Brain microvascular endothelial cell (primary cell): ENCODE measurements around the gene ONECUT1.

Experiments used
- DNase-seq: peaks from one replicate; pipeline ENCODE4 v3.0.0-alpha.2; 2020
- H3K27ac ChIP-seq: fragments of 250-450 bp; sonication (Bioruptor Pico); 2 replicates; pipeline ENCODE4 v1.5.1; 2020; ENCODE audit warnings: mild to moderate bottlenecking, moderate library complexity
- H3K27me3 ChIP-seq: fragments of 250-450 bp; sonication (Bioruptor Pico); replicated peaks from 2 replicates; pipeline ENCODE4 v1.5.1; 2020; ENCODE audit warnings: mild to moderate bottlenecking
- H3K36me3 ChIP-seq: fragments of 250-450 bp; sonication (Bioruptor Pico); replicated peaks from 2 replicates; pipeline ENCODE4 v1.5.1; 2020; ENCODE audit warnings: mild to moderate bottlenecking
- H3K4me3 ChIP-seq: 2 replicates; pipeline ENCODE4 v1.5.1; 2011; ENCODE audit warnings: low read depth, mild to moderate bottlenecking, control low read depth, low read length, moderate library complexity
- CTCF ChIP-seq: IDR thresholded peaks from 2 replicates; pipeline ENCODE4 v1.5.1; 2011; ENCODE audit warnings: low read depth, mild to moderate bottlenecking, moderate library complexity, low read length, control low read depth, inconsistent platforms; ENCODE audit errors: missing control alignments
- in situ Hi-C: cut with HindIII; loops from 2 replicates; pipeline ENCODE4 v1.10.0; 2017; ENCODE audit warnings: low sequenced_read_pairs, low pct_ligation_motif_present

Gene ONECUT1

GRCh38 chr15:52734329-52734728 lies 55.8 kb downstream of the ONECUT1 start:
- no peak for DNase-seq
- Histone ChIP-seq H3K27ac (no peak overlapping the region), H3K4me3 (no peak overlapping the region), H3K27me3 (no peaks in the 10 kb centered on the region), H3K36me3 (no peaks in the 10 kb centered on the region)
- TF ChIP-seq CTCF = no peak
- in situ Hi-C loops = no loop called here

DNA sequence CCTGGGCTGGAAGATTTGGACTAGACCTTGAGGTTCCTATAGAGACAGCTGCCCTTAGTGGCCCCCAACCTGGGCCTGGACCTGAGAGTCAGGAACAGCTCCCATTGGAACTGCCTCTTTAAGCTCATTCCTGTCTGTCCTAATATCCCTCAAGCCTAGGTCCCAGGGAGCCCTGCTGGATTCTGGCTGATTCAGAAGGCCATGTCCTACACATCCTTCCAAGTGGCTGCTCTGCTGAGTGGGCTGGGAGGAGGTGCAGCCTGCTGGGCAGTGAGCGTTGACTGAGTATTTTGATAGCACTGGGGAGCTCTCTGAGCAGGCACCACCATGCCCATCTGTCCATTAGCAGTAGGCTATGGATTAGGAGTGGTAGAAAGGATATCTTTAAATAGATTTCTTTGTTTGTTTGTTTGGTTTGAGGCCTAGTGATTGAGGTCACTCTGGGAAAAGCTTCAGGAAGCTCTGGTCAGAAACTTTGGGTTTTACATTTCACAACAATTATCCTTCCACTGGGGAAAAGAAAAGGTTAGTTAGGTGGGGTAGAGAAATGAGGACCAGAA lies 56.4 kb downstream of the ONECUT1 start:
- Histone ChIP-seq H3K4me3 (no peak overlapping the region), H3K27me3 (no peaks in the 10 kb centered on the region), H3K36me3 (no peaks in the 10 kb centered on the region), H3K27ac (no peak overlapping the region)
- TF ChIP-seq CTCF = no peak
- no peak for DNase-seq
- in situ Hi-C loops = no loop called here

DNA sequence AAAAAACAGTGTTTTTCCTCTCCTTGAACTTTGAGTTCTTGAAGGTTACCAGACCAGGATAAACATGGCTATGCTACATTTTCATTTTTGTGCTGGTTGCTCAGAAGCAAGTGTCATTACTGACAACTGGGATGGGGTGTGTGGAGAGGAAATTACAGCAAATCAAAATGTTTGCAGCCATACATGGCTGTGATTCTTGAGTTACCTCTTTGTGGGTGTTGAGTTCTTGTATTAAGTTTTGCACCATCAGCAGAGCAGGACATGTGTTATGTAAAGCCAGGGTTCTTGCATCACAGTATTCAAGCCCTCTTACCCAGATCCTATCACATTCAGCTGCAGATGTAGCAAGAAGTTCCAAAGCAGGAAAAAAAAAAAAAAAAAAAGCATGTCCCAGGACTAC lies 57.0 kb downstream of the ONECUT1 start:
- no peak for DNase-seq
- Histone ChIP-seq H3K27me3 (no peaks in the 10 kb centered on the region), H3K27ac (no peak overlapping the region), H3K36me3 (no peaks in the 10 kb centered on the region), H3K4me3 (no peak overlapping the region)
- in situ Hi-C loops = no loop called here
- TF ChIP-seq CTCF = no peak

GRCh38 chr15:52732551-52732950 lies 57.6 kb downstream of the ONECUT1 start:
- Histone ChIP-seq H3K27me3 (no peaks in the 10 kb centered on the region), H3K27ac (no peak overlapping the region), H3K36me3 (no peaks in the 10 kb centered on the region), H3K4me3 (no peak overlapping the region)
- DNase-seq = no peak
- no peak for TF ChIP-seq CTCF
- in situ Hi-C loops = no loop called here

- in situ Hi-C loops = no loop called here
- Histone ChIP-seq H3K27me3 (no peaks in the 10 kb centered on the region), H3K27ac (no peak overlapping the region), H3K36me3 (no peaks in the 10 kb centered on the region), H3K4me3 (no peak overlapping the region)
- DNase-seq = no peak
- no peak for TF ChIP-seq CTCF
These were observed 58.2 kb downstream of the ONECUT1 start for GRCh38 chr15:52731732-52732470.

DNA sequence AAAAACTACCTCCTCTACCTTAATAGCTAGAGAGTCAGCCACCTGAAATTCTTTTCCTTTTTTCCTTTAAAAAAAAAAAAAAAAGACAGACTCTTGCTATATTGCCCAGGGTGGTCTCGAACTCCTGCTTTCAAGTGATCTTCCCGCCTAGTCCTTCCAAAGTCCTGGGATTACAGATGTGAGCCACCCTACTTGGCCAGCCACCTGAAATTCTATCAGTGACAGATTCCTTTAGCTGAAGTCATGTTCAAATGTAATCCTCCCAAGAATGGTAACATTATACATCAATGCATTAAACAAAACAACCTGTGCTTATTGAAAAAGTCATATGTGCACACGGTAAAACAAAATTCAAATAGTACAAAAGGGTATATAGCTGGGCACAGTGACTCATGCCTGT lies 59.1 kb downstream of the ONECUT1 start:
- no peak for TF ChIP-seq CTCF
- H3K4me3 ChIP-seq = no peak overlapping the region
- H3K27me3 ChIP-seq = no peaks in the 10 kb centered on the region
- H3K36me3 ChIP-seq = no peaks in the 10 kb centered on the region
- DNase-seq = no peak
- in situ Hi-C loops = no loop called here
- no peak overlapping the region for H3K27ac ChIP-seq
